ENCODE data around the gene PHACTR2. TPM values are rescaled to one million over a fixed set of nuclear protein-coding genes. Genes with fewer than 3 reads are reported as not detected.

PHACTR2 gene
- total RNA-seq, 1 donor from 2014 or later, result 142 TPM

DNA sequence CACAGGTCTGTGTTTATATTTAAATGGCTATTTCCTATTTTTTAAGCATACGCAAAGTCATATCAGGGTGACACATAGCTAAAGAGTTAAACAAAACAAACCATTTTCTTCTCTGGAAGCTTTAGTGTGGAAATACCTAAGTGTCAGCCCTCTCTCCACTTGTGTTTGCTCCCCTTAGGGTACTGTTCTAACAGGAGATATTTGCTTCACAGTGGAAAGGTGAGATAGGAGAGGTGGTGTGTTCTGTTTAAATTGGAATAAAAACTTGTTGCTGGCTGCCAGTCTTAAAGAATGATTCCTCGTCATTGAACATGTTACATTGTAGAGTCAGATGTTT lies 18.9 kb downstream of the PHACTR2 start:
- DNase-seq (no peak), ATAC-seq (peak; percentile 55)
- H3K27ac ChIP-seq, result peak overlapping the region; percentile 37
- TF ChIP-seq, protein P1, sequence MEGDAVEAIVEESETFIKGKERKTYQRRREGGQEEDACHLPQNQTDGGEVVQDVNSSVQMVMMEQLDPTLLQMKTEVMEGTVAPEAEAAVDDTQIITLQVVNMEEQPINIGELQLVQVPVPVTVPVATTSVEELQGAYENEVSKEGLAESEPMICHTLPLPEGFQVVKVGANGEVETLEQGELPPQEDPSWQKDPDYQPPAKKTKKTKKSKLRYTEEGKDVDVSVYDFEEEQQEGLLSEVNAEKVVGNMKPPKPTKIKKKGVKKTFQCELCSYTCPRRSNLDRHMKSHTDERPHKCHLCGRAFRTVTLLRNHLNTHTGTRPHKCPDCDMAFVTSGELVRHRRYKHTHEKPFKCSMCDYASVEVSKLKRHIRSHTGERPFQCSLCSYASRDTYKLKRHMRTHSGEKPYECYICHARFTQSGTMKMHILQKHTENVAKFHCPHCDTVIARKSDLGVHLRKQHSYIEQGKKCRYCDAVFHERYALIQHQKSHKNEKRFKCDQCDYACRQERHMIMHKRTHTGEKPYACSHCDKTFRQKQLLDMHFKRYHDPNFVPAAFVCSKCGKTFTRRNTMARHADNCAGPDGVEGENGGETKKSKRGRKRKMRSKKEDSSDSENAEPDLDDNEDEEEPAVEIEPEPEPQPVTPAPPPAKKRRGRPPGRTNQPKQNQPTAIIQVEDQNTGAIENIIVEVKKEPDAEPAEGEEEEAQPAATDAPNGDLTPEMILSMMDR (IDR thresholded peaks at IDR 0.05), result no peak
- H3K27me3 ChIP-seq, result no peaks in the 10 kb centered on the region
- no peaks in the 10 kb centered on the region for H3K9me3 ChIP-seq
- H3K4me3 ChIP-seq, result no peak overlapping the region
- H3K36me3 ChIP-seq, result no peaks in the 10 kb centered on the region
- H3K4me1 ChIP-seq, result peaks cover 85% of the 10 kb centered on the region
- intact Hi-C loops (cut with DNase I), result no loop called here

DNA sequence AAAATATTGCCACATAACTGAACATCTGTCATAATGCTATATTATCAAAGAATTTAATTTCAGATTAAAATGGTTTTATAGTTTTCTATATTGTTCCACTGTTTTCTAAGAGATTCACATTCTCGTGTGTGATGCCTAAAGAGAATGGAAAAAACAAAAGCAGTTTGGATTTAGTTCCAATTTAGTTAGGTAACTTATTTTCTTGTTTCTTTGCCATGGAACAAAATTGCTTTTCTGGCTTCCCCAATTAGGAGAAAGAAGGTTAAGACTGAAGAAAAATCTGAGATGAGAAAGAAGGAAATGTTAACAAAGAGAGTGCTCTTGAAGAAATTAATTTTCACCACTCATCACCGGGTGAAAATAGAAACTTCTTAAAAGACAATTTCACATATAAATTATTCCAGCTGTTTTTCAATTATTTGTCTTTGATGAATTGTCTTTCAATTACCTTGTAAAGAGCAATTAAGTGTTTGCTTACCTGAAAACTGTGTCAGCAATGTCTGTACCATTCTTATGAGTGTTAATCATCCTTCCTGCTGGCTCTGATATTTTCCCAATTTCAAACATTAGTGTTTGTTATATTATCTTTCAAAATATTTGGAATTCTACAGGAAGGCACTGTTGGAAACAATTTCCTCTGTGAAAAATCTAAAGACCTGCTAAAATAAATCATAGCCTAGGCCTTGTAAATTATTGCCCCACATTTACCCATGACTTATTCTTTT lies 19.5 kb downstream of the PHACTR2 start:
- Histone ChIP-seq H3K36me3 (no peaks in the 10 kb centered on the region), H3K4me3 (no peak overlapping the region), H3K27ac (peak overlapping the region; percentile 37), H3K9me3 (no peaks in the 10 kb centered on the region), H3K27me3 (no peaks in the 10 kb centered on the region), H3K4me1 (peaks cover 82% of the 10 kb centered on the region)
- intact Hi-C loops (cut with DNase I), result no loop called here
- TF ChIP-seq, protein P1 (IDR thresholded peaks at IDR 0.05), result no peak
- ATAC-seq (no peak), DNase-seq (no peak)

DNA sequence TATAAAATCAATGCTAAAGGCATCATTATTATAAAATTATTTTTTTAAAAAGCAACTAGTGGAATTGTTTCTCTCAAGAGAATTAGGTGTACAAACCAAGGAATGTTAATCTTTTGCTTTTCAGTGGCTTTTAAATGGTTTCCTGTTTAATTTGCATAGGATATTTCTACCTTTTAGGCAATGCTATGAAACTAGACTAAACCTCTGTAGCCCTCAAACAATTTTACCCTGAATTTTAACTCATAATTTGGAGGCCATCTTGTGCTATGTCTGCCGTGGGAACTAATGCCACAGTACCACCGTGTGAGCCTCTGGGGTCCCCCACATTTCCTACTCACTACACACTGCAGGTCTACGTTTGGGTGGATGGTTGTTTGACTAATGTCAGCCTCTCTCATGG lies 20.6 kb downstream of the PHACTR2 start:
- Histone ChIP-seq H3K36me3 (no peaks in the 10 kb centered on the region), H3K27me3 (no peaks in the 10 kb centered on the region), H3K27ac (no peak overlapping the region), H3K9me3 (no peaks in the 10 kb centered on the region), H3K4me1 (peaks cover 74% of the 10 kb centered on the region), H3K4me3 (no peak overlapping the region)
- ATAC-seq (no peak), DNase-seq (no peak)
- intact Hi-C loops (cut with DNase I), result no loop called here
- TF ChIP-seq, protein P1 (IDR thresholded peaks at IDR 0.05), result no peak

DNA sequence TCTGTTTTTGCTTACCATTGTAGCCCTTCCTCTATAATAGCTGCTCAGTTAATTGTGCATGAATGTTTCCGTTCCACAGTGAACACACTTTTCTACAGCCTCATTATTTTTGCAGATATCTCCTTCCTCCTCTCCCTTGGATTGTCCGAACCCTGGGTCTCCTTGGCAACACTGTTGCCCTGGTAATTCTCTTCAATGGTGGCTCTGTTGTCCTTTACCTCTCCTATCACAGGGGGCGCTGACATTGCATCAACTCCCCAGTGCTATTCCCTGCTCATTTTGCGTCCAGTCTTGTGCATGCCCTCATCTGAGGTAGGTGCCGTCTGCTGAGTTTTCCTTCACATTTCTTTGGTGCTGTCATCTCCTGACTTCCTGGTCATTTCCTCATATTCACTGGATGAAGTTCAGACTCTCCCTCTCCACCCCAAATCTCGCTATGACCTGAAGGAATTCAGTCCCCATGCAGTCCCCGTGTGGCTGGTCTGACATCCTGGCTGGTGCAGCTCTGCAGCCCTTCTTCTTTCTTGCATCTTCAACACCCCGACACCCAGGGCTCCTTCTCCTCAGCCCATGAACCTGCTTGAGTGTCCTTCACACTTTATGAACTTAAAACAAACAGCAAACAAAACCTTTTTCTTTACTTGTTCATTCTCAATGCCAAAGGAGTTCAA lies 21.1 kb downstream of the PHACTR2 start:
- Histone ChIP-seq H3K9me3 (no peaks in the 10 kb centered on the region), H3K4me1 (peaks cover 74% of the 10 kb centered on the region), H3K27ac (no peak overlapping the region), H3K36me3 (no peaks in the 10 kb centered on the region), H3K4me3 (no peak overlapping the region), H3K27me3 (no peaks in the 10 kb centered on the region)
- ATAC-seq, result no peak
- no peak for DNase-seq
- intact Hi-C loops (cut with DNase I), result no loop called here
- TF ChIP-seq, protein P1 (IDR thresholded peaks at IDR 0.05), result no peak

DNA sequence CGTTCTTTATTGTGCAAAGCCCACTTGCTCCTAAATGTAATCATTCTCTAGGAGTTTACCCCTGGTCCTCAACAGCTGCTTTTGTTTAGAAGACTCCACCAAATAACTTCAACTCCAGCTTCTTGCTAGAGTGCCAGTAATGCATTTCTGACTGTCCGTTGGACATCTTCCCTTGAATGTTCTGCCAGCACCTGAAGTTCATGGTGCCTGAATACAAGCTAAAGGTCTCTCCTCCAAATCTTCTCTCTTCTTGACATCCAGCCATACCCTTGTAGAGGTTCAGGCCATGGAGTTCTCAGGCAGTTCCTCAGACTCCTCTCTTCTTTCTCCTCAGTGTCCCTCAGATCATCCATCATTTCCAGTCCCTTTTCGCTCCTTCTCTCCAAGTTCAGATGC lies 21.7 kb downstream of the PHACTR2 start:
- Histone ChIP-seq H3K36me3 (no peaks in the 10 kb centered on the region), H3K4me3 (no peak overlapping the region), H3K9me3 (no peaks in the 10 kb centered on the region), H3K27ac (no peak overlapping the region), H3K4me1 (peaks cover 70% of the 10 kb centered on the region), H3K27me3 (no peaks in the 10 kb centered on the region)
- intact Hi-C loops (cut with DNase I), result no loop called here
- TF ChIP-seq, protein P1 (IDR thresholded peaks at IDR 0.05), result no peak
- ATAC-seq (no peak), DNase-seq (no peak)
